ENCODE measurements around the gene DDX41. TPM values are rescaled to one million over a fixed set of nuclear protein-coding genes. Genes with fewer than 3 reads are reported as not detected.

Gene DDX41
- total and polyA plus RNA-seq, 2 donors (not counting 3 experiments of a cell fraction or from before 2014, with no cell fraction given): 103 to 118 TPM

DNA sequence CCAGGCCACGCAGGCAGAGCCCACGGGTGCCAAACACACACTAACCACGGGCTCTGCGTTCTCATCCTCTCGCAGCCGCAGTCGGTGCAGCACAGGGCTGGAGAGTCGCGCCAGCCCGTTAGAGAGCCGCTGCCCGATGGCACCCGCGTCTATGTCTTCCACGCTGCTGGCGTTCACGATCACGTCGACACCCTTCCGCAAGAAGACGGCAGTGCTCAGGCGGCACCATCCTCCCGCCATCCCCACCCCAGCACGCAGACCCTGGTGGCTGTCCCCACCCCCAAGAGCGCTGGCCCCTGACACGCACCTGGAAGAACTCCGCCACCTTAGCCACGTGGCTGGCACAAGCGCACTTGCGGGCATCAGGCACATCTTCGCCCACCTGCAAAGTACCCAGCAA, 49.3 kb downstream of the DDX41 start:
- dilution Hi-C loops (cut with MboI; ENCODE audit: extremely low pct_ligation_motif_present, low sequenced_read_pairs): no loop called here
- POLR2A ChIA-PET: no interaction called here
- TF ChIP-seq JUN (IDR thresholded peaks at IDR 0.05; ENCODE audit: borderline replicate concordance, insufficient read depth, insufficient read length, low read depth) (no peak), FOS (IDR thresholded peaks at IDR 0.05; ENCODE audit: borderline replicate concordance, insufficient read depth, low read length) (no peak), GATA2 (IDR thresholded peaks at IDR 0.05; ENCODE audit: insufficient read depth, insufficient read length, low read depth, low read length) (no peak), POLR2AphosphoS5 (IDR thresholded peaks at IDR 0.05; ENCODE audit: insufficient read depth, low read depth, low read length) (no peak), EZH2 (IDR thresholded peaks at IDR 0.05; ENCODE audit: borderline replicate concordance, low read depth, low read length, severe bottlenecking) (no peak), POLR2A (IDR thresholded peaks at IDR 0.05; ENCODE audit: low read depth, low read length) (no peak), MYC (IDR thresholded peaks at IDR 0.05; ENCODE audit: low read depth, low read length) (no peak)
- TF ChIP-seq, protein P1, sequence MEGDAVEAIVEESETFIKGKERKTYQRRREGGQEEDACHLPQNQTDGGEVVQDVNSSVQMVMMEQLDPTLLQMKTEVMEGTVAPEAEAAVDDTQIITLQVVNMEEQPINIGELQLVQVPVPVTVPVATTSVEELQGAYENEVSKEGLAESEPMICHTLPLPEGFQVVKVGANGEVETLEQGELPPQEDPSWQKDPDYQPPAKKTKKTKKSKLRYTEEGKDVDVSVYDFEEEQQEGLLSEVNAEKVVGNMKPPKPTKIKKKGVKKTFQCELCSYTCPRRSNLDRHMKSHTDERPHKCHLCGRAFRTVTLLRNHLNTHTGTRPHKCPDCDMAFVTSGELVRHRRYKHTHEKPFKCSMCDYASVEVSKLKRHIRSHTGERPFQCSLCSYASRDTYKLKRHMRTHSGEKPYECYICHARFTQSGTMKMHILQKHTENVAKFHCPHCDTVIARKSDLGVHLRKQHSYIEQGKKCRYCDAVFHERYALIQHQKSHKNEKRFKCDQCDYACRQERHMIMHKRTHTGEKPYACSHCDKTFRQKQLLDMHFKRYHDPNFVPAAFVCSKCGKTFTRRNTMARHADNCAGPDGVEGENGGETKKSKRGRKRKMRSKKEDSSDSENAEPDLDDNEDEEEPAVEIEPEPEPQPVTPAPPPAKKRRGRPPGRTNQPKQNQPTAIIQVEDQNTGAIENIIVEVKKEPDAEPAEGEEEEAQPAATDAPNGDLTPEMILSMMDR (IDR thresholded peaks at IDR 0.05; ENCODE audit: extremely low read depth in 1 of 2, insufficient read depth in 1 of 2, low read depth in 1 of 2, low read length in 2 of 2): no peak
- TF ChIP-seq, protein P2, sequence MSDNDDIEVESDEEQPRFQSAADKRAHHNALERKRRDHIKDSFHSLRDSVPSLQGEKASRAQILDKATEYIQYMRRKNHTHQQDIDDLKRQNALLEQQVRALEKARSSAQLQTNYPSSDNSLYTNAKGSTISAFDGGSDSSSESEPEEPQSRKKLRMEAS (IDR thresholded peaks at IDR 0.05; ENCODE audit: insufficient read depth, insufficient read length): no peak
- DNase-seq (ENCODE audit: low read depth, low spot score) (no peak), FAIRE-seq (no peak)
- Histone ChIP-seq H3K9me1 (replicated peaks; ENCODE audit: control insufficient read depth, extremely low read depth, insufficient read depth, low read length) (no peaks in the 10 kb centered on the region), H3K79me2 (ENCODE audit: control insufficient read depth, insufficient read depth, low read length) (peaks cover 44% of the 10 kb centered on the region), H3K36me3 (ENCODE audit: control insufficient read depth in 2 of 2, extremely low read depth in 1 of 2, insufficient read depth in 2 of 2, low read length in 2 of 2) (peaks cover 16 to 34% of the 10 kb centered on the region in 2 experiments), H3K4me1 (ENCODE audit: control insufficient read depth, extremely low read depth, insufficient read depth, low read length) (peaks cover 38% of the 10 kb centered on the region), H3K4me2 (ENCODE audit: insufficient read depth, low read length) (no peak overlapping the region), H3K27me3 (ENCODE audit: control insufficient read depth in 2 of 2, insufficient read depth in 2 of 2, low read length in 2 of 2) (no peaks in the 10 kb centered on the region), H2AFZ (ENCODE audit: low read depth, low read length) (no peak overlapping the region), H3K9ac (replicated peaks; ENCODE audit: extremely low read depth, insufficient read depth, low read length) (no peak overlapping the region), H3K27ac (ENCODE audit: insufficient read depth, low read depth, low read length) (no peak overlapping the region), H3K4me3 (replicated peaks in 1 of 3; ENCODE audit: insufficient read depth in 1 of 3, low read depth in 1 of 3, low read length in 3 of 3) (no peak overlapping the region), H4K20me1 (replicated peaks; ENCODE audit: control insufficient read depth, extremely low read depth, insufficient read depth, low read length) (no peaks in the 10 kb centered on the region), H3K9me3 (replicated peaks; ENCODE audit: control insufficient read depth, insufficient read depth, low read length) (no peaks in the 10 kb centered on the region)
- BruUV-seq (replicated peaks): TSS peak; percentile 4
- CTCF ChIA-PET: interaction anchor here (0.7 to 1.0 kb wide), 2 partner anchors 10 to 12 kb away, joined by 3 to 7 read pairs; no protein-coding TSS in a partner anchor
- intact Hi-C loops (cut with micrococcal nuclease): no loop called here

All from endothelial cell of umbilical vein (primary cell).